ENCODE data around the gene NARS2.
"Not testable (repeated sequence)": the region's sequence is repeated elsewhere in the genome, so short reads cannot be mapped to it uniquely, and the experiment has no call there.

Gene NARS2

DNA sequence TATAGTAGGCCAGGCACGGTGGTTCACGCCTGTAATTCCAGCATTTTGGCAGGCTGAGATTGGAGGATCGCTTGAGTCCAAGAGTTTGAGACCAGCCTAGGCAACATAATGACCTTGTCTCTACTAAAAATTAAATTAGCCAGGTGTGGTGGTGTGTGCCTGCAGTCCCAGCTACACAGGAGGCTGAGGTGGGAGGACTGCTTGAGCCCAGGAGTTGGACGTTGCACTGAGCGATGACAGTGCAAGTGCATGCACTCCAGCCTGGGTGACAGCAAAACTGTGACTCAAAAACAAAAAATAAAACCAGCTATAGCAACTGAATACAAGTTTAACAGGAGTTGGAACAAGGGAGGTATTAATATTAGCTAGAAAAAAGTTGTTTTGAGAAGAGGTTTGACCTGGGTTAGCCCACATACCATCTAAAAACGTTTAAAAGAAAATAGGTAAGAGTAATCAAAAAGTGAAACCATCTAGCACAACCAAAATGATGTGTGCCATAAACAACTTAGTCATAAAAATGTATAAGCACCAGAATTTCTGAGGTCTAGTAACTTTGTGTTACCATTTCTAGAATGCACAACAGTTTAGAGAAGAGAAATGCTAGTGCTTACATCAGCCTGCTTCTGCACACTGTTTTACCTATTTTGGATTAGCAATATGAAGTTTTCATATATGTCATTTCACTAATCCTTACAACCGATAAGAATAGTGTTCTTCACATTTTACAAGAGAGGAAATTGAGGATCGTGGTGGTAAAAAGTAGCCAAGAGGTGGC, 26.5 kb downstream of the NARS2 start:
- in situ Hi-C loops (cut with MboI; ENCODE audit: low sequenced_read_pairs), result no loop called here

DNA sequence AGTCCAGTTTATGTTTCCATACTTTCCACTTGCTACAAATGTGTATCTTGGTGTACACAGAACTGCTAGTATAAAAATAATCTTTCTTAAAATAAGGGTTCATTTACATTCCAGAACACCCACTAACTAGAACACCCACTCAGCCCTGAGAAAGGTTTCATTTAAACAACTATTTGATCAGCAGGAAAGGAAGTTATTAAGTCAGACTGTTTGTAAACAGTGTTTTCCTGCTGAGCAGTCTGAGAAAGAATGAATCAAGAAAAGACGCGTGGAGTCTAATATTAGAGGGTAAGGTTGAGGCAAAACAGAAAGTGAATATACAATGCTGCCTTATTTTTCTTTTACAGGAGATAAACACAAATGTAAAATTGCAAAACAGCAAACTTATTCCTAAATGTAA, 32.7 kb downstream of the NARS2 start:
- in situ Hi-C loops (cut with MboI; ENCODE audit: low sequenced_read_pairs), result no loop called here

DNA sequence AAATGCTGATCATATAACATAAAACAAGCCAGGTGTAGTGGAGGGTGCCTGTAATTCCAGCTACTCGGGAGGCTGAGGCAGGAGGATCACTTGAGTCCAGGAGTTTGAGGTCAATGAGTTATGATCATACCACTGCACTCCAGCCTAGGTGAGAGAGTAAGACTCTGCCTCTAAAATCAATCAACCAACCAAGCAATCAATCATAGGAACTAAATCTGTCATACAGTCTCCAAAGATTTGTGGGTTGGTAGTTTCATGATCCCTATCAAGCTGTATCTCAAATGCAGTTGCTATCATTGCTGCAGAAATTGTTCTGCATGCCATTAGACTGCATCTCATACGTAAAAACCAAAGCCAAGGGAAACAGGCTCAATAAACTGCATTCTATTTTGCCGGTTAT, 33.1 kb downstream of the NARS2 start:
- in situ Hi-C loops (cut with MboI; ENCODE audit: low sequenced_read_pairs), result no loop called here

DNA sequence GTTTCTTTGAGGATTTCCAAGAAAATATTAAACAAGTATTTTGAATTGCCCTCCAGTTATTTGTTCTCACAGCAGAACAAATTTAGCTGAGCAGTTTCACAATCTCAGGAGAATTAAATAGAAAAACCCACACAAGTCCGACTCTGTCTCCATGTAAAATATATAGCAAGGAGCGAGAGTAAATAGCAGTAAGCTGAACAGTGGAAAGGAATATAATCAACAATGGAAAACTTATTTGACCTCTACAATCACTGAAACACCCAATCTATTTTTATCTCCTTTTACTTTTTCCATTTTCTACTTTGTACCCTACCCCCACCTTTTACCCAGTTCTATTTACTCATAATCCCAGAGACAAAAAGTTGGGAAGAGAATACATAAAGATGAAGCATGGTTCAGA, 34.4 kb downstream of the NARS2 start:
- in situ Hi-C loops (cut with MboI; ENCODE audit: low sequenced_read_pairs), result no loop called here

DNA sequence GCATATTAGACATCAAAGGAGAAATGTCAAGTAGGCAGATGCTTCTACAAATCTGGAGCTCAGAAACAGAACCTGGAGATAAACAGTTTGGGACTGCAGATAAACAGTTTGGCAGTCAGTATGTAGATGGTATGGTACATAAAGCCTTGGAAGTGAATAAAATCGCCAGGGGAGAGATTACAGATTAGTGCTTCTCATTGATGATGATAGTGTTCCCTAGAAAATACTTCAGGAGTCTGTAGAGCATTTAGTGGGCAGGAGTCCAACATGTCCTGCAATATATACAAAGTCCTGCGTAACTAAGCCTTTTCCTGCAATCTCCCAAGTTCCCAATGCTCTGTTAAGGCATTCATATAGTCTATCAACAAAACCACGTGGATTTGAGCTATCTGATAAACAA, 35.2 kb downstream of the NARS2 start:
- in situ Hi-C loops (cut with MboI; ENCODE audit: low sequenced_read_pairs), result no loop called here

DNA sequence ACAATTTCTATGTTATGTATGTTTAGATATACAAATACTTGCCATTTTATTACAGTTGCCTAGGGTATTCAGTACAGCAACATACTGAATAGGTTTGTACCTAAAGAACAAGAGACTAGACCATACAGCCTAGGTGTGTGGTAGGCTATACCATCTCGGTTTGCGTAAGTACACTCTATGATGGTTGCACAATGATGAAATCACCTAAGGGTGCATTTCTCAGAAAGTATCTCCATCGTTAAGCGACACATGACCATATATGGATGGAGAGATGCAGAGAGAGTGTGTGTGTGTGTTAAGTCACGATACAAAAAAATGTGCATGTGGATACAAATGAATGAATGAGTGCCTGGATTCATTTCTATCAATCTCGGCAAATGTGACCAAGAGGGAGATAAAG, 37.7 kb downstream of the NARS2 start:
- in situ Hi-C loops (cut with MboI; ENCODE audit: low sequenced_read_pairs), result no loop called here

DNA sequence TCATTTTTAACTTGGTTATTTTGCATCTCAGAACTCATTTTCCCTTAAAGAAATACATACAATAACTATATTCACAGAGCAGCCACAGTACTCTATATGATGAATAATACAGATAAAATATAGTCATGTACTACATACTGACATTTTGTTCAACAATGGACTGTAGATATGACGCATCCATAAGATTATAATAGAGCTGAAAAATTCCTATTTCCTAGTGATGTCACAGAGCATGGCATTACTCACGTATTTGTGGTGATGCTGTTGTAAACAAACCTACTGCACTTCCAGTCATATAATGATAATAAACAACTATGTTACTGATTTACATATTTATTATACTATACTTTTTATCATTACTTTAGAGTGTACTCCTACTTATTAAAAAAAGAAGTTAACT, 38.7 kb downstream of the NARS2 start:
- in situ Hi-C loops (cut with MboI; ENCODE audit: low sequenced_read_pairs), result no loop called here

DNA sequence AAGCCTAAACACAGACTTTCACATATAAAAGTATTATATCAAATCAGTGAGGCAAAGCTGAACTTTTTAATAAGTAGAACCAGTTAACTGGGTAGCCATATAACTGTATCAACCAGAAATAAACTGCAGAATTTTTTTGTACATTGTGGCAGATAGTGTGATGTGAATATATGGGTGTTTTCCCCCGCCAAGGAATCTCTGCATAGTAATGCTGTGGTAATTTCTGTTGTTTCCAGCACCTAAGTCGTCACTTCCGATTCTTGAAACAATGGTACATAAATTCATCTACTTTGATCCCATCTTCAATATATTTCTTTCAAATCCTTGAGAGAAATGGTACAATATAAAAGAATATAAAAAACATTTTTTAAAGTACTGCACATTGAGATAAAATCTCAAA, 39.6 kb downstream of the NARS2 start:
- in situ Hi-C loops (cut with MboI; ENCODE audit: low sequenced_read_pairs), result no loop called here

DNA sequence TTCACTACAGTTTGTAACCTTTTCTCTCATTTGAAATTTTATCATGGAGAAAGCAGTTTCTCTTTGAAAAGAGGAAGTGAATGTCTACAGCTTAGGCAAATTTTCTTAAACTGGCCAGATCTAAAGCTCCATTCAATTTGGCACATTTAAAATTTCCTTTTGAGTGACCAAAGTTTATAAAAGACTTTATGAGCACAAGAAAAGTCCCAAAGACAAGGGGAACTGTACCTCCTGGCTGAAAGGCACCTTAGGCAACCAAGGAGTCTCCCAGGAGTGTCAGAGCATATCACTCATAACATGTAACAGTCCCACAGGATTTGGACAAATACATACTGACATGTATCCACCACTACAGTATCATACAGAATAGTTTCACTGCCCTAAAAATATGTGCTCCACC, 41.3 kb downstream of the NARS2 start:
- in situ Hi-C loops (cut with MboI; ENCODE audit: low sequenced_read_pairs), result no loop called here

DNA sequence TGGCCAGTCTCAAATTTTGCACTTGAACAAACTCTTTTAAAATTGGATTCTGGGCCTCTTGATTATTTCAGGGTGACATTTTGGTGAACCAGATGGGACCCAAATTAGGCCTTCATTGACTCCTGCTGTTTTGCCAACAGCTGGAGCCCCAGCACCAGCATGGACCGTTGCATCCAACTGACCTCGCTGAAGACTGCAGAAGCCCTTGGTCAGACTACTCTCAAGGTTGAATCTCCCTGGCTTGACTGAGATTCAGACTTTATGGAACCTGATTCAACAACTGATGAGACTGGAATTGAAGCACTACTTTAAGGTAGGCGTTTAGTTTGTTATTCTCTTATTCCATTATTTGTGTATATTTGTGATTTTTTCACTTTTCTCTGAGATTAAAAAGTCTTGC, 41.7 kb downstream of the NARS2 start:
- in situ Hi-C loops (cut with MboI; ENCODE audit: low sequenced_read_pairs), result no loop called here

DNA sequence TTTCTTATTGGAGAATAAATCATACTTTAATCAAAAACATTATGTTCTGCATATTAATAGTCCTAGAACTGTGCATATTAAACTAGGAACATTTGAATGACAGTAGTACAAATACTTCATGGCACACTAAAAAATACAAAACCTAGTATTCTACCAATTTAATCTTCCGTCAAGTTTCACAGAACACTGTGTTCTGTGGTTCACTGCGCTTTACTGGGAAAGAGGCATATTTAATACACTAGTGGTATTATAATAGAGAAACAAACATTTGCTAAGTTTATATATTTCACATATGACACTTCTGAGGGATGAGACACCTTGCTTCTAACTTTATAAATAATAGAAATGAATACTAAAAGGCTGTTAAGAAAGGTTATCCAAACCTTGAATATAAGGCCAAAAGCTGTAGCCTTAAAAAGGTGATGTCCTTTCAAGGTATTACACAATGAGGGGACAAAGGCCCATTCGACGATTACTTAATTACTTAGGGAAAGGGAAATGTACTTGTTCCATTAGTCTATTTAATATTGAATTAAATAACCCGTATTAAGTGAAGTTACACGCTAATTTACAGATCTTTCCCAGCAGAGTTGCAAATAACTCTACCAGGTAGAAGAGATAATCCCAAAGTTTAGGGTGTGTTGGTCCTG, 48.0 kb downstream of the NARS2 start:
- in situ Hi-C loops (cut with MboI; ENCODE audit: low sequenced_read_pairs), result no loop called here

DNA sequence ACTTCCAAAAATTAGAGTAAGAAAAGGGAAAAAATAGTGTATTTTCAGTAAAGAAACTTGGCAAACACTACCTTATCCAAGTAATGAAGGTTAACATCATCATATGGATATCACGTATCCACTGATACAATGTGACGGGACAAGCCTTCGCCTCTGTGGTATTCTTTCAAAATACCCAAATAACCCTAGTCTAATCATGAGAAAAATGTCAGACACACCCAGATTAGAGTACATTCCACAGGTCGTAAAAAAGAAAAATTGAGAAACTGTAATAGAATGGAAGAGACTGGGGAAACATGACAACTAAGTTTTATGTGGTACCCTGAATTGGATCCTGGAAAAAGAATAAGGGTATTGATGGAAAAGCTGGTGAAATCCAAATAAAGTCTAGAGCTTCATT, 48.9 kb downstream of the NARS2 start:
- in situ Hi-C loops (cut with MboI; ENCODE audit: low sequenced_read_pairs), result no loop called here

DNA sequence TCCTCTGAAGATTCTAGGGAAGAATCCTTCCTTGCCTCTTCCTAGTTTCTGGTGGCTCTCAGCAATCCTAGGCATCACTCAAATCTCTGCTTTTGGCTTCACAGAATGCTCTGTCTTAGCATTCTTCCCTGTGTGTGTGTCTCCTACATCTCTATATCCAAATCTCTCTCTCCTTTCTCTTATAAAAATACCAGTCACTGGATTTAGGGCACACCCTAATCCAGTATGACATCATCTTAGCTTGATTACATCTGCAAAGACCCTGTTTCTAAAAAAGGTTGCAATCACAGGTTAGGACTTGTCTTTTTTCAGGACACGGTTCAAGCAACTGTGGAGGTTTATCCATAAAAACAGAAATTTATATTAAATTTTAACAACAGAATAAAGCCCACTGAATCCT, 54.4 kb downstream of the NARS2 start:
- in situ Hi-C loops (cut with MboI; ENCODE audit: low sequenced_read_pairs), result no loop called here

DNA sequence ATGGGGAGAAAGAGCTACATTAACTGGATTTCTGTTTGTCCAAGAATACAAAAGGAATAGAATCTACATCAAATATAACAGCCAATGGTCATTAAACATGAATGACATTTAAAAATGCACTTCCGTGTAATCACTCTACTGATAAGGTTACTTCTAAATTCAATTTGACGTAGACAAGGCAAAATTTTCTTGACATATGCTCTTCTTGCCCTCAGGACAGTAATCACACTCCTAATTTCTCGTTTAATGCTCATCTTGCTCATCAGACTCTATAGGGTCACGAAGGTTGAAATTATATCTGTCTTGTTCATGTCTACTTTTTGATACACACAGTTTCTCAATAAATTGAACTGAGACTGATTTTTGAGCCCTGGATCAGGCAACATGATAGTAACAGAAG, 58.4 kb downstream of the NARS2 start:
- in situ Hi-C loops (cut with MboI; ENCODE audit: low sequenced_read_pairs), result no loop called here

DNA sequence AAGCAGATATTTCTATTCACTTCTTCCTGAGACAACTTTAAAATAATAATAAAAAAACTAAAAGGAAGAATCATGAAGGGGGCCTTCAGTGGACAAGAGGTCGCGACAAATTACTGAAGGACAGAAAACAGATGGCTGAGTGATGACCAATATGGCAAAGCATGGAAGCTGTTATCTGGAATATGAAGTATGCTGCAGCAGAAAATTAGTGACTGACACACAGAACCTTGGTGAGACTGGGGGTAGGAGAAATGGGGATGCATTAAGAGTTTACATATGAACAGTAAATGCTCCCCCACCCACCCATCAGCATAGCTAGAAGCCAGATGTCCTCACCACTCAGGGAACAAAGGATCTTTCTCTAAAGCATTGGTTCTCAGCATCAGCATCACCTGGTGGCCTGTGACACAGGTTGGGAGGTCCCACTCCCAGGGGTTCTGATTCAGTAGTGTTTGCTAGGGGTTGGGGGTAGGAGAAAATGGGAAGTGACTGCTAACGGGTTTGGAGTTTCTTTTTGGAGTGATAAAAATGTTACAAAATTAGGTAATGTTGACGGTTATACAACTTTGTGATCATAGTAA, 59.7 kb downstream of the NARS2 start:
- in situ Hi-C loops (cut with MboI; ENCODE audit: low sequenced_read_pairs), result no loop called here

DNA sequence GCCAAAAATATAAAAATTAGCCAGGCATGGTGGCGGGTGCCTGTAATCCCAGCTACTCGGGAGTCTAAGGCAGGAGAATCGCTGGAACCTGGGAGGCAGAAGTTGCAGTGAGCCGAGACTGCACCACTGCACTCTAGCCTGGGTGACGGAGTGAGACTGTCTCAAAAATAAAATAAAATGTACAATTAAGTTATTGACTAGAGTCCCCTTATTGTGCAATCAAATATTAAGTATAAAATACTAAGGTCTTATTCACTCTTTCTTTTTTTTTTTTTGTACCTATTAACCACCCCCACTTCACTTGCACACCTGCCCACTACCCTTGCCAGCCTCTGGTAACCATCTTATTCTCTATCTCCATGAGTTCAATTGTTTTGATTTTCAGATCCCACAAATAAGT, 61.6 kb downstream of the NARS2 start:
- in situ Hi-C loops (cut with MboI; ENCODE audit: low sequenced_read_pairs), result not testable (repeated sequence)

DNA sequence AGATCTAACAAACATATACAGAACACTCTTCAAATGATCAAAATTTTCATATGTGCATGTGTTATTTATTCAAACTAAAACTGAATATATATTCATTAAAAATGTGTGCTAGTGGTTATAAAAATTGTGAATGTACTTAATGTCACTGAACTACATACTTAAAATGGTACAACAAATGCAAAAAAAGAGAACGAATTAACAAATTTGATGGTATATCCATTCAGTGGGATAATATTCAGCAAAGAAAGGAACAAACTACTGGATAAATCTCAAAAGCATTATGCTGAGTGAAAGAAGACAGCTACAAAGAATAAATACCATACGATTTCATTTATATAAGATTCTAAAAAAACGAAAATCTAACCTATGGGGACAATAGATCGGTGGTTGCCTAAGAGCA, 64.1 kb downstream of the NARS2 start:
- in situ Hi-C loops (cut with MboI; ENCODE audit: low sequenced_read_pairs), result no loop called here

DNA sequence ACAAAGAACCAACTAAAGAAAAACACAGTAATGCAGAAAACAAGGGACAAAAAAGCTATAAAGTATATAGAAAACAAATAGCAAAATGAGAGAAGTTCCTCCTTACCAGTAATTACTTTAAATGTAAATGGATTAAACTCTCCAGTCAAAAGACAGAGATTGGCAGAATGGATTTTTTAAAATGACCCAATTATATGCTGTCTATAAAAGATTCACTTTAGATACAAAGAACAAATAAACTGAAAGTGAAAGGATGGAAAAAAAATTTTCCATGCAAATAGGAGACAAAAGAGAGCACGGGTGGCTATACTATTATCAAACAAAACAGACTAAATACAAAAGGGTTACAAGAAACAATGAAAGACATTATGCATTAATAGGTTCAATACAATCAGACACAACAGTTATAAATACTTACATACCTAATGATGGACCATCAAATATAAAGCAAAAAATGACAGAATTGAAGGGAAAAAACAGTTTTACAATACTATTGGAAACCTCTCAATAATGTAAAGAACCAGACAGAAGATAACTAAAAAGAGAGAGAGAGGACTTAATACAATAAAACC, 64.6 kb downstream of the NARS2 start:
- in situ Hi-C loops (cut with MboI; ENCODE audit: low sequenced_read_pairs), result no loop called here

DNA sequence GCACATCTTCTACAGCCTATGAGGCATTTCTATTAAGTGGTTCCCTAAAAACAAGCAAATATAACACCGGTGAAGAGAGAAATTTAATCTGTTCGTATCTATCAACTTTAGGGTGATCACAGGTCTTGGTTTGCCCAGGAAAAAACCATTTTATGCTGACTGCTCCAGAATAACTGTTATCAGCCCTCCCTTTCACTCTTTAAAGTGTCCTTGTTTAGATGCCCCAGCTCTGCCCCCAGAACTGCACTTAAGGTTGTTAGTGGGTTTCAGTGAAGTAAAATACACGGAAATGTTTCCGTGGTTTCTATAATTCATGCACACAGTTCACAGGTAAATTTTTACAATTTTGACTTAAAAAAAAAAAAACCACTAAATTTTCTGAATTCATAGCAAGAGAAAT, 70.0 kb downstream of the NARS2 start:
- in situ Hi-C loops (cut with MboI; ENCODE audit: low sequenced_read_pairs), result no loop called here

DNA sequence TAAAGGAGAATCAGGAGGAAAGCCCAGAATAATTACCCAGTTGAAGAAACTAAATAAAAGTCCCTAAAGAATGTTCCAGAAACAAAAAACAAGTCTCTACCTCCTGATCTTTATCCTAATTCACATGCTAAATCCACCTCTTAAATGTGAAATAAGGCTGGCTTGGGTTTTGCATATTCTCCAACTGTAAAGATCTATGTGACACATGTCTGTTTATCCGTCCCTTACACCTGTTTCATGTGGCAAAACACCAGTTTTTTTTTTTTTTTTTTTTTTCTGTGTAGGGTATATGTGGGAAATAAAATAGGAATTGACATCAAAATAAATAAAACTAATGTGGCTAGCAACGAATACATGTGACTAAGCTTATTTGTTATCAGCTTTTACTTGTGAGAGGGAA, 70.5 kb downstream of the NARS2 start:
- in situ Hi-C loops (cut with MboI; ENCODE audit: low sequenced_read_pairs), result no loop called here

DNA sequence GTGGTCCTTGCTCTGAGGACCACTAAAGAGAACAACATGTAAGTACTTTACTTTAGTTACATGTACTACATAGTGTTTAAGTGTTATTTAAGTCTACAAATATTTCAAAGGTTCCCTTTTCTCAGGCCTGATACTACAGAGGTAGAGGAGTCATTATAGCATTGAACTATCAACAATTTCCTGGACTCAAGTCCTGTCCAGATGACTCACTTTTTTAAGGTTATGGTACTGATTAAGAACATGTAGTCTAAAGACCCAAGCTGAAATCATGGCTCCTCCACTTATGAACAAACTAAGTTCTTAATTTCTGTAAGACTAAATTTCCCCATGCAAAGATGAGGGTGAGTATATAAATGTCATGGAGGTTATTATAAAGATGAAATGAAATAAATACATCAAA, 74.7 kb downstream of the NARS2 start:
- in situ Hi-C loops (cut with MboI; ENCODE audit: low sequenced_read_pairs), result no loop called here

DNA sequence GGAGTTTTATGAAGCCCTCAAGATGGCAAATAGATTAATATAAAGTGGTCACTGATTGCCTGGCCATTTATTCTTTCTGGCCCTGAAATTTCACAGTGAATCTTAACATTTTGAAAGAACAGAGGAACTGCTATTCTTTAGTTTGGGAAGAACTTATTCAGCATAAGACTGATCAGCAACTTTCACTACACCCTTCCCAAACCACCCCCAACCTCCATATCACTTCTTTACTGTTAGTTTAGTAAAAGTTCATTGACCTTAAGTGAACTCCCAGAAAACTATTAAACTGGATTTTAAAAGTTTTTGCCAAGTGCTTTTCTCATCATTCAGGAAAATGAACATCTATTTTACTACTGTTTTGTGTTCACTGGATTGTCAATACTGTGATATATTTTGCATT, 77.4 kb downstream of the NARS2 start:
- in situ Hi-C loops (cut with MboI; ENCODE audit: low sequenced_read_pairs), result no loop called here

Measured in hTERT RPE-1 (cell line).